SK-N-MC (cell line): ENCODE measurements around the gene TRIM5.

Source experiments
- EZH2 ChIP-seq: fragments of 200-600 bp; sonication (generic); IDR thresholded peaks from one replicate; pipeline ENCODE4 v1.6.1; 2017; ENCODE audit warnings: antibody characterized with exemption
- POLR2AphosphoS5 ChIP-seq: IDR thresholded peaks from 2 replicates; pipeline ENCODE4 v1.6.1; 2012; ENCODE audit warnings: mild to moderate bottlenecking, low read depth, low read length, borderline replicate concordance

DNA sequence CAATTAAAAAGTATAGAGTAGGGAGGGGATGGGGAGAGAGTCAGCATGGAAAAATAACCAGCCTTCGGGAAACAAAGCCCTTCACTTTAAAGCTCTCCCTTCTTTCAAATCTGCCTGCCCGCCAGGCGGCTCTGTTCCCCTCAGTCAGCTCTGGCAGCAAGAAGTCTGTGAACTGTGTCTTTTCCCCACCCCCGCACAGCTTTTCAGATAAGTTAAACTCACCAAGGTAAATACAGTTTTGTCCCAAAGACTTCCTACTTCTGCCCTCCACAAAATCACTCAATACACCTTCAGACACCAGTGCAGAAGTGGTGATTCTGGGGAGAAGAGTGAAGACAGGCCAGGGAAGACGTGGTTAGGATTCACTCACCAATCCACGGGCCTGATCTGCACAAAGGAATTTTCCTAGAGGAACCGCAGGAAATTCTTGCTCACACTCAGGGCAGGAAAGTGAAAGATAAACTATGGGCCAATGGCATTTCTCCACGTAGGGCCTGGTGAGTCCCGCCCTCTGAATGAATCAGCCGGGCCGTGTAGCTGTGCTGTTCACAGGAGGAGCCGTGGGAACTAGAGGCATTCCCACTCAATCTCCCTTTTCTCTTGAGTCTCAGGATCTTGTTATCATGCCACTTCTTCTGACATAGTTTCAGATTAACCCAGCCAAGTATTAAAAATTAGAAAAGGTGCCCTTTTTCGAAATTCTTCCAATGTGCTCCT lies at the start of gene TRIM5:
- TF ChIP-seq POLR2AphosphoS5 (peak; percentile 83), EZH2 (no peak)
